NCI-H524 (cell line): Measurements from ENCODE around the gene GABARAPL1.

Experiments used
- DNase-seq, 2 experiments: peaks; one replicate each; lab custom pipeline; 2025; lab: John Stamatoyannopoulos, UW

GABARAPL1 gene

GRCh38 chr12:10234562-10234961 is 21.9 kb downstream of the GABARAPL1 start:
- no peak for DNase-seq

- peak in 1 of 2 experiments; percentile 17 for DNase-seq
These were observed 23.3 kb downstream of the GABARAPL1 start for GRCh38 chr12:10235761-10236631.

DNA sequence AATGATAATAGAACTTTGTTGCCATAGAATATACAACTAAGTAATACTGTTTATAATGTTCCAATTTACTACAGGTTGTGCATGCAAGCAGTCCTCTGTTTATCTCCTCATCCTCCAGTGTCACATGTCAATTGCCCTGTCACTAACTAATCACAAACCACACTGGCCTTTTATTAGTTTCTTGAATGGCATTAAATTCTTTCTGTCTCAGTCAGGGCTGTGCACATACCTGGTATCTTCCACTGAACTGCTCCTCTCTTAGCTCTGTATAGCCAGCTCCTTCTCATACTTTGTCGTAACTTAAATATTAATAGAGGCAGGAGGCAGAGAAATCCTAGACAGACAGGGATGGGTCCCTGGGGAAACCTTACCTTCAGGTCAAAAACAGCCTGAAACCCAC is 24.0 kb downstream of the GABARAPL1 start:
- DNase-seq, result no peak

GRCh38 chr12:10238526-10238925 is 25.8 kb downstream of the GABARAPL1 start:
- no peak for DNase-seq

- no peak for DNase-seq
These were observed 28.6 kb downstream of the GABARAPL1 start for GRCh38 chr12:10241290-10241689.

DNA sequence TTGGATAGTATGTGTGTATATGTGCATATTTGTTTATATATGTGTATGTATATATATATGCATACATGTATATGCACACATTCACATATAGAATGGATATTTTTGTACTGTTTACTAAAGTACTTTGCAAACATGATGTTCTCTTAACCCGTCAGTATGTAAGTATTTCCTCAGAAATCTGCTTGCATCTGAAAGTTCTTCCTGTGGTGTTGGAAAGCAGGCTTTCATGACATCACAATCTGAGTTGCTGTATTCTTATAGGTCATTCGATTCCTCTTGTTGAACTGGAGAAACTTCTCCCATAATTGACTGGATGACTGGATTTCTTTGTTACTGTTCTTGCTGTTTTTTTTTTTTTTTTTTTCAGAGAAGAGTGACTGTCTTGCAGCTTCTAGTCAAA is 29.1 kb downstream of the GABARAPL1 start:
- no peak for DNase-seq

DNA sequence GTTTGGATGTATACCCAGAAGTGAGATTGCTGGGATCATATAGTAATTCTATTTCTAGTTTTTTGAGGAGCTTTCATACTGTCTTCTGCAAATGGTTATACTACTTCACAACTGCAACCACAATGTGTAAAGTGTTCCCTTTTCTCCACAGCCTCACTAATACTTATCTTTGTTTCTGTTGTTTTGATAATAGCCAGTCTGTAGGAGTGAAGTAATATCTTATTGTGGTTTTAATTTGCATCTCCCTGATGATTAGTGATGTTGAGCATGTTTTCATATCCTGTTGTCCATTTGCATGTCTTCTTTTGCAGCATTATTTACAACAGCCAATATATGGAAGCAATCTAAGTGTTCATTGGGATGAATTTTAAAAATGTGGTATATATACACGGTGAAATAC is 29.9 kb downstream of the GABARAPL1 start:
- DNase-seq, result no peak

- DNase-seq, result no peak
These were observed 31.3 kb downstream of the GABARAPL1 start for GRCh38 chr12:10243818-10244520.

GRCh38 chr12:10247436-10248058 is 34.9 kb downstream of the GABARAPL1 start:
- DNase-seq, result peak in 1 of 2 experiments; percentile 40

GRCh38 chr12:10249690-10250455 is 37.2 kb downstream of the GABARAPL1 start:
- DNase-seq, result no peak

DNA sequence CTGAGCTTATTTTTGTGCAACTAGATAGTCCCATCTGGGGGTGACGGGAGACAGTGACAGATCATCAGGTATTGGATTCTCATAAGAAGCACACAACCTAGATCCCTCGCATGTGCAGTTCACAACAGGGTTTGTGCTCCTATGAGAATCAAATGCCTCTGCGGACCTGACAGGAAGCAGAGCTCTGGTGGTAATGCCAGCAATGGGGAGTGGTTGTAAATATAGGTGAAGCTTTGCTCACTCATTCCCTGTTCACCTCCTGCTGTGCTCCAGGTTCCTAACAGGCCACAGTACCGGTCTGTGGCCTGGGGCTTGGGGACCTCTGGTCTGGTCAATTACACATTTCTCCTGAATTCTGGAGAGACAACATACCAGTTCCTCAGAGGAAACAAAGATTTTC is 39.0 kb downstream of the GABARAPL1 start:
- no peak for DNase-seq

DNA sequence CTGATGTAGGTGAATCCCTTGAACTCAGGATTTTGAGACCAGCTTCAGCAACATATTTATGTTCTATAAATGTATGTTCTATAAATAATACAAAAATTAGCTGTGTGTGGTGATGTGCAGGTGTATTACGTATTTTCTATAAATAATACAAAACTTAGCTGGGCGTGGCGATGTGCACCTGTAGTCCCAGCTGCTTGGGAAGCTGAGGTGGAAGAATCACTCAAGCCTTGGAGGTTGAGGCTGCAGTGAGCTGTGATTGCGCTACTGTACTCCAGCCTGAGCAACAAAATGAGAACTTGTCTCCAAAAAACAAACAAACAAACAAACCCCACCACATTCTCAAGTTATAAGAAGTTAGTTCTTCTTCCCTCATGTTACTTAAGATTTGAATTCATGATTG is 39.5 kb downstream of the GABARAPL1 start:
- no peak for DNase-seq

- DNase-seq, result no peak
These were observed 43.4 kb downstream of the GABARAPL1 start for GRCh38 chr12:10256064-10256463.

- no peak for DNase-seq
These were observed 48.2 kb downstream of the GABARAPL1 start for GRCh38 chr12:10260927-10261326.

DNA sequence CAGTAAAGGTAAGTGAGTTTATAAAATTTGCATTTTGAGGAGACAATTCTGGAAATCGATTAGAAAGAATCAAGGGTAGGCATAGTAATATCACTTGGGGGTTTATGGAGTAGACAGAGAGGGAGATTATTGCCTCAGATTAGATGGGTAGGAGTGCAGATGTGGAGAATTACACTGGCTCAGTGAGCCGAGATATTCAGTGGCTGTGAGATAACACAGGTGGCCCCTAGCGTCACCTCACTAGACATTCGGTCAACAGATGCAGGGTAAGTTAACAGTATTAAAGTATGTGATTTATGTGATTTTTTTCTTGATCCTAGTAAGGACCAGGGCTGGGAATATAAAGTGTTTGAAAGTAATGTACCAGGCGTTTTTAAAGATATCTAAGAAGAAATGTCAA is 55.4 kb downstream of the GABARAPL1 start:
- peak in 1 of 2 experiments; percentile 1 for DNase-seq

- DNase-seq, result no peak
These were observed 59.8 kb downstream of the GABARAPL1 start for GRCh38 chr12:10272467-10272866.
